HS-27A (cell line): Measurements from ENCODE around the gene FBXW5.

ENCODE experiments used
- DNase-seq: peaks from one replicate; pipeline ENCODE4 v3.0.0-alpha.2; 2012; ENCODE audit warnings: low read depth, missing footprints

The FBXW5 gene

GRCh38 chr9:136944519-136945332 is at the start of gene FBXW5, which contains the start of gene C8G:
Gene FBXW5 (minus strand): TSS chr9:136944738. CDS start chr9:136944083, 655 bp downstream.
Gene C8G (plus strand): TSS chr9:136945243. CDS start chr9:136945321, 78 bp downstream.
- peak; percentile 55 for DNase-seq

DNA sequence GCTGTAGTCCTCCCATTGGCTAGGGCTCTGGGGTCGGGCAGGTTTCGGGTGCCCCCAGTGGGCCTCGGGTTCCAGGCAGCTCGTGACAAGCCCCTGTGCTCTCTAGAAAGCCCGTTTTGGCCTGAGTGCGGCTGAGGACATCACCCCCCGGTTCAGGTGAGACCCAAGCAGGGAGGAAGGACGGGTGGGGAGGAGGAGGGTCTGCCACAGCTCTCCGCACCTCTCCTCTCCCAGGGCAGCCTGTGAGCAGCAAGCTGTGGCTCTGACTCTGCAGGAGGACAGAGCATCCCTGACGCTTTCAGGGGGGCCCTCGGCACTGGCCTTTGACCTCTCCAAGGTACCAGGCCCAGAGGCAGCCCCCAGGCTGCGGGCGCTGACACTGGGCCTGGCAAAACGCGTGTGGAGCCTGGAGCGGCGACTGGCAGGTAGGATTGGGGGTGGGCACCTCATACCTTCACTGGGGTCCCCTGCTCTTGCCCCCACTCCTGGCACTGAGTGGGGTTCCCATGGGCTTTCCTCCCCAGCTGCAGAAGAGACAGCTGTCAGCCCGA is 48.4 kb upstream of the FBXW5 start:
- DNase-seq = no peak

GRCh38 chr9:136991993-136992818 is 47.7 kb upstream of the FBXW5 start, which contains the start of gene PAXX:
Gene PAXX (plus strand): TSS chr9:136992422. CDS start chr9:136992444, 22 bp downstream.
- DNase-seq = no peak

DNA sequence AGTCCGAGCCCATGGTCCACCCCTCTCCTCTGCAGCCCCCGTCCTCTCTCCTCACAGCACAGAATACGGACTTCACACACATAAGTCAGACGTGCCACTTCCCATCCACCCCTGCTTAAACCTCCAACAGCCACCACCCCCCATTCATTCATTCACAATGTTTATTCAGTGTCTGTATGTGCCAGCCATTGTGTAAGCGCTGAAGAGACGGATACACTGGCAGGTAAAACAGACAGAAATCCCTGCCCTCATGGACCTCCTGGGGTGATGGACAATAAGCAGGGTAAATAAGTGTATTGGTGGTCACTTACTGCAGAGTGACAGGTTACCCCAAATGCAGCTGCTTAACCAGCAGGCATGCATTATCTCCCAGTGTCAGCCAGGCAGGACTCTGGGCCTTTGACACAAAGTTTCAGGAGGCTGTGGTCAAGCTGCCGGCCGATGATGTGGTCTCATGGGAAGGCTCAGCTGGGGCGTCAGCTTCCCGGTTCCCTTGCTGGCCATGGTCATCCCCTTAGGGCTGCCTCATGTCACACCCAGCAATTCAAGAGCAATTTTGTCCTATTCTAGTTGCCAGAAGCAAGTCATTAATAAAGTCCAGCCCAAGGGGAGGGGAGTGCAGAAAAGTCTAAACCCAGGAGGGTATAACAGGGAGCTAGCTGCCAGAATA is 45.8 kb upstream of the FBXW5 start:
- DNase-seq = no peak

DNA sequence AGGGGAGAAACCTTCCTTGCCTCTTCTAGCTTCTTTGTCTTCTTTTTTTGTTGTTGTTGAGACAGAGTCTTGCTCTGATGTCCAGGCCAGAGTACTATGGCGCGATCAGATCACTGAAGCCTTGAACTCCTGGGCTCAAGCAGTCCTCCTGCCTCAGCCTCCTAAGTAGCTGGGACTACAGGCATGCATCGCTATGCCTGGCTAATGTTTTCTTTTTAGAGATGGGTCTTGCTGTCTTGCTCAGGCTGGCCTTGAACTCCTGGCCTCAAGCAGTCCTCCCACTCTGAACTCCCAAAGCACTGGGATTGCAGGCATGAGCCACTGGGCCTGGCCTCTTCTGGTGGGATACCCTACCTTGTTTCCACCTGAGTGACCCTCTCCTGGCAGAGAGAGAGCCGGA is 44.3 kb upstream of the FBXW5 start:
- DNase-seq = no peak

GRCh38 chr9:136985853-136986252 is 41.3 kb upstream of the FBXW5 start:
- no peak for DNase-seq

GRCh38 chr9:136985027-136985602 is 40.6 kb upstream of the FBXW5 start:
- DNase-seq = no peak

DNA sequence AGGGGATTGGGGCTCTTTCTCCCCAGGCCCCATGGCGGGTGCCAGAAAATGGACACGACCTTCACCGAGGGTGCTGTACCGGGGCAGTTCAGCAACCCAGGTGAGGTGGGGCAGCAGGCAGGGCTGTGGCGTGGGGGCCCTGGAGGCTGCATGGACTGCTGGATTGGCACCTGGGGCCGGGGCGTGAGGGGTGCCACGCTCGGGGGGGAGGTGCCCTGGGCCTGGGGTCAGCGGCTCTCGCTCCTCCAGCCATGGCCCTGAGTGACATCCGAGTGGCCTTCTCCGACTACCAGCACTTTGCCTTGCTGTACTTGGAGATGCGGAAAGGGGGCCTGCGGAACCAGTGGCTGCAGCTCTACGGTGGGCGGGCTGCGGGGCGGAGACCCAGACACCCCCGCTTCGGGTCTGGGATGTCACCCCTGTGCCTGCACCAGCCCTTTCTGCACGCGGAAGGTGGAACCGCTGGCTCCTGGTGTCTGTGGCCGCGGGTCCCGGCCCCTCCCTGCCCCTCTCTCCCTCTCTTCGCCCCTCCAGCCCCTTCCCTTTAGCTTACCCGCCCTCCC is 40.0 kb upstream of the FBXW5 start:
- DNase-seq = no peak

DNA sequence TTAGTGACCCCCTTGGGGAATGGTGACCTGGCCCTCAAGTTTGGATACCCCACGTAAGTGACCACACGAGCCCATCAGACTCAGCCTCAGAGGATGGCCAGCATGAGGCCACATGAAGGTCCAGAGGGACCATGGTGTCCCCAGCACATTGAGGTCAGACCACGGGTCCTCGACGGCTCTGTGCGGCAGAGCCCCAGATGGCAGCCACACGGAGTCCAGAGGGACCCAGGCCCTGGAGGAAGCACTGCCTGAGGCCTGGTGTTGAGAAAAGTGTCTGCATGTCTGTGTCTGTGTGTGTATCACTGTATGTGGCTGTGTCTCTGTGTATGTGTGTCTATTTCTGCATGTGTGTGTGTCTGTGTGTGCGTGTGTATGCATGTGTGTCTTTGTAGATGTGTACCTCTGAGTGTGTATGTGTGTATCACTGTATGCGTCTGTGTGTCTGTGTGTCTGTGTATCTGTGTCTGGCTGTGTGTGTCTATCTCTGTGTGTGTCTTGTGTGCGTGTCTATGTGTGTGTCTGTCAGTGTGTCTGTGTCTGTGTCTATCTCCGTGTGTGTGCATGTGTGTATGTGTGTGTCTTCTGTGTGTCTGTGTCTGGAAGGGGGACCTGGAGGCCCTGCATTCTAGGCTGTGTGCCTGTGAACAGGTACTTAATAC is 39.2 kb upstream of the FBXW5 start:
- DNase-seq = no peak

DNA sequence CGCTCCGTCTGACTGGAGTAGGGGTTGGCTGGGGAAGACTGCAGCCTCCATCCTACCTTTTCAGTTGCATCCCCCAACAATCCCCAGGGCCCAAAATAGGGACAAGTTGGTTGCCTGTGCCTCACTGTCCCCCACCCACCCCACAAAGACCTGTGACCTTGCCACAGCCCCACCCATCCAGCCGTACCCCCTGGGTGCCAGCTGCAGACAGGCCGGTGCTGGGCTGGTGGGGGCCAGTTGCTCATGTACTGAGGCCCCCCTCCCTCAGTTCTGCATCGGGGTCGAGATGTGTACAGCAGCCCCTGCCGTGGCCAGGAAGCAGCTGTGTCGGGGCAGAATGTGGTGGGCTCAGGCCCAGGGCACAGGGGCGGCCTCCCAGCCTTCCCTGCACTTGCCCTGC is 38.6 kb upstream of the FBXW5 start:
- no peak for DNase-seq

- no peak for DNase-seq
Observed at GRCh38 chr9:136982232-136983051, 37.9 kb upstream of the FBXW5 start, which contains the start of gene LCNL1. Gene LCNL1 (plus strand): TSS chr9:136982993. CDS start chr9:136983587, 594 bp downstream.

GRCh38 chr9:136981588-136982231 is 37.2 kb upstream of the FBXW5 start:
- DNase-seq = no peak

- DNase-seq = no peak
Observed at GRCh38 chr9:136980669-136981478, 36.3 kb upstream of the FBXW5 start.

- no peak for DNase-seq
Observed at GRCh38 chr9:136979769-136980587, 35.4 kb upstream of the FBXW5 start.

DNA sequence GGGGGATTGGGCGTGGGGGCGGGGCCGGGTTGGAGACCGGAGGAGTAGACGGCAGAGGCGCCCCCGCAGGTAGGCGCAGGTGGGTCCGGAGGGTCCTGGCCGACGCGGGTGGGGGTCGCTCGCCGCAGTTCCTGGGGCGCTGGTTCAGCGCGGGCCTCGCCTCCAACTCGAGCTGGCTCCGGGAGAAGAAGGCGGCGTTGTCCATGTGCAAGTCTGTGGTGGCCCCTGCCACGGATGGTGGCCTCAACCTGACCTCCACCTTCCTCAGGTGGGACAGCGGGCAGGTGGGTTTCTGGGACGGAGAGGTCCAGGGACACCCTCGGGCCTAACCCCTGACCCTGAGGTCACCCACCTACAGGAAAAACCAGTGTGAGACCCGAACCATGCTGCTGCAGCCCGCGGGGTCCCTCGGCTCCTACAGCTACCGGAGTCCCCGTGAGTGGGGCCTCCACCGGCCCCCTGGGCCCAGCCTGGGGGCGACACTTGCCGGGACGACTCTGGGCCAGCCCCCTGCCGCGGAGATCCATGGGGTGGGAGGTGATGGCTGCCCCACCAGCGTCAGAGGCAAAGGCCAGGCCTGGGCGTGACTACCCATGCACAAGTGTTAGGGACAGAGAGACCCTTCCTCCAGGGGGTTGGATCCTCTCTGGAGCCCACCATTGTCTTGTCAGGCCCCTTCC is 34.5 kb upstream of the FBXW5 start:
- DNase-seq = no peak

DNA sequence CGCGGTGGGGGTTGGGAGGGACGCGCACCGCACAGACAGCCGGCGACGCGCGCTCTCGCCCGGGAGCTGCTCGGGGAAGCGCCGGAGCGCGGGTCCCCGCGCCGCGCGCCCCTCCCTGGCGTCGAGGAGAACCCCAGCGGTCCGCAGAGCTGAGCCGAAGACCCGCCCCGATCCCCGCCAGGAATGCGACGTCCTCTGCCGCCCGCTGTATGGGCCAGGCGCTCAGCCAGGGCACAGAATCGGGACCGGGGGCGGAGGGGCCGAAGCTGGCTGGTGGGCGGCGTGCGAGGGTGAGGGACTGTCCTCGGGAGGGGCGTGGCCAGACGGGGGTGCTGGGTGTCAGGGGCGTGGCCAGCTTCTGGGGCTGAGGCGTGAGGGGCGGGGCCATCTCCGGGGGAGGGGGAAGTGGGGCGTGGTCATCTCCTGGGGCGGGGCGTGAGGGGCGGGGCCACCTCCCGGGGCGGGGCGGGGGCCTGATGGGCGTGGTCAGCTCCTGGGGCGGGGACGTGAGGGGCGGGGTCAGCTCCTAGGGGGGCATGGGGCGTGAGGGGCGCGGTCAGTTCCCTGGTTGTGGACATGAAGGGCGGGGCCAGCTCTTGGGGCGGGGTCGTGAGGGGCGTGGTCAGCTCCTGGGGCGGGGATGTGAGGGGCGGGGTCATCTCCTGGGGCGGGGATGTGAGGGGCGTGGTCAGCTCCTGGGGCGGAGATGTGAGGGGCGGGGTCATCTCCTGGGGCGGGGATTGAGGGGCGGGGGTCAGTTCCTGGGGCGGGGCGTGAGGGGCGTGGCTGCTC is 33.7 kb upstream of the FBXW5 start:
- no peak for DNase-seq
